HCT116 (cell line): ENCODE measurements around the gene IGIP.

Experiments
- ATF3 ChIP-seq: IDR thresholded peaks from 2 replicates; pipeline ENCODE4 v1.6.1; 2012
- CEBPB ChIP-seq: IDR thresholded peaks from 2 replicates; pipeline ENCODE4 v1.6.1; 2012; ENCODE audit warnings: low read depth
- CTCF ChIP-seq, 3 experiments: fragments of 200-600 bp in 1 of 3; sonication (generic) in 1 of 3; IDR thresholded peaks in 2 of 3; conservative IDR thresholded peaks in 1 of 3; 2 replicates each; pipeline ENCODE4 v1.5.1; 2012 to 2017; ENCODE audit warnings: low read depth in 2 of 3, low read length in 2 of 3, antibody characterized with exemption in 1 of 3, borderline replicate concordance in 1 of 3, control low read depth in 1 of 3, mild to moderate bottlenecking in 1 of 3, mixed read lengths in 1 of 3, mixed run types in 1 of 3, moderate library complexity in 1 of 3; ENCODE audit not compliant: insufficient read depth in 1 of 3
- EZH2 ChIP-seq: fragments of 200-600 bp; sonication (generic); IDR thresholded peaks from 2 replicates; pipeline ENCODE4 v1.6.1; 2017; ENCODE audit warnings: antibody characterized with exemption, mixed run types
- FOSL1 ChIP-seq: IDR thresholded peaks from 2 replicates; pipeline ENCODE4 v1.6.1; 2012; ENCODE audit warnings: low read depth
- POLR2A ChIP-seq: IDR thresholded peaks from 2 replicates; pipeline ENCODE4 v1.7.0; 2011; ENCODE audit warnings: borderline replicate concordance; ENCODE audit not compliant: insufficient read depth, insufficient read length; ENCODE audit errors: extremely low read depth
- SIN3A ChIP-seq: IDR thresholded peaks from 2 replicates; pipeline ENCODE4 v1.6.1; 2012; ENCODE audit warnings: low read depth

GRCh38 chr5:140162275-140162674, 36.5 kb downstream of the IGIP start:
- TF ChIP-seq POLR2A = no peak
- TF ChIP-seq EZH2 = no peak
- no peak for TF ChIP-seq CTCF (IDR thresholded peaks at IDR 0.05 in 2 of 3, conservative IDR thresholded peaks at IDR 0.05 in 1 of 3; ENCODE audit: borderline replicate concordance in 1 of 3, insufficient read depth in 1 of 3, low read depth in 2 of 3, low read length in 2 of 3)
- TF ChIP-seq FOSL1 = no peak
- no peak for TF ChIP-seq CEBPB
- no peak for TF ChIP-seq SIN3A
- TF ChIP-seq ATF3 = no peak
